Tibial nerve (tissue), 3 donors: ENCODE results near the gene MYO7A.

Source experiments
- POLR2A ChIP-seq, 2 donors: fragments of 450-650 bp; IDR thresholded peaks; one replicate each; pipeline ENCODE4 v1.6.1; 2017; ENCODE audit warnings: antibody characterized with exemption in 2 of 2, mild to moderate bottlenecking in 2 of 2, moderate library complexity in 2 of 2
- TF ChIP-seq, protein P1 (sequence below), 5 experiments: fragments of 200-600 bp in 3 of 5; fragments of 450-650 bp in 2 of 5; sonication (generic) in 3 of 5; IDR thresholded peaks; one replicate each; pipeline ENCODE4 v1.5.1; 2016 to 2019; ENCODE audit warnings: antibody characterized with exemption in 5 of 5, mild to moderate bottlenecking in 3 of 5, moderate library complexity in 2 of 5

GRCh38 chr11:77125695-77126094 is 2.4 kb upstream of the MYO7A start:
- no peak for TF ChIP-seq POLR2A (IDR thresholded peaks at IDR 0.05)
- TF ChIP-seq, protein P1, sequence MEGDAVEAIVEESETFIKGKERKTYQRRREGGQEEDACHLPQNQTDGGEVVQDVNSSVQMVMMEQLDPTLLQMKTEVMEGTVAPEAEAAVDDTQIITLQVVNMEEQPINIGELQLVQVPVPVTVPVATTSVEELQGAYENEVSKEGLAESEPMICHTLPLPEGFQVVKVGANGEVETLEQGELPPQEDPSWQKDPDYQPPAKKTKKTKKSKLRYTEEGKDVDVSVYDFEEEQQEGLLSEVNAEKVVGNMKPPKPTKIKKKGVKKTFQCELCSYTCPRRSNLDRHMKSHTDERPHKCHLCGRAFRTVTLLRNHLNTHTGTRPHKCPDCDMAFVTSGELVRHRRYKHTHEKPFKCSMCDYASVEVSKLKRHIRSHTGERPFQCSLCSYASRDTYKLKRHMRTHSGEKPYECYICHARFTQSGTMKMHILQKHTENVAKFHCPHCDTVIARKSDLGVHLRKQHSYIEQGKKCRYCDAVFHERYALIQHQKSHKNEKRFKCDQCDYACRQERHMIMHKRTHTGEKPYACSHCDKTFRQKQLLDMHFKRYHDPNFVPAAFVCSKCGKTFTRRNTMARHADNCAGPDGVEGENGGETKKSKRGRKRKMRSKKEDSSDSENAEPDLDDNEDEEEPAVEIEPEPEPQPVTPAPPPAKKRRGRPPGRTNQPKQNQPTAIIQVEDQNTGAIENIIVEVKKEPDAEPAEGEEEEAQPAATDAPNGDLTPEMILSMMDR (IDR thresholded peaks at IDR 0.05): no peak
